ENCODE data around the gene SMIM12.
"Not testable (repeated sequence)": the region's sequence is repeated elsewhere in the genome, so short reads cannot be mapped to it uniquely, and the experiment has no call there.

The SMIM12 gene

DNA sequence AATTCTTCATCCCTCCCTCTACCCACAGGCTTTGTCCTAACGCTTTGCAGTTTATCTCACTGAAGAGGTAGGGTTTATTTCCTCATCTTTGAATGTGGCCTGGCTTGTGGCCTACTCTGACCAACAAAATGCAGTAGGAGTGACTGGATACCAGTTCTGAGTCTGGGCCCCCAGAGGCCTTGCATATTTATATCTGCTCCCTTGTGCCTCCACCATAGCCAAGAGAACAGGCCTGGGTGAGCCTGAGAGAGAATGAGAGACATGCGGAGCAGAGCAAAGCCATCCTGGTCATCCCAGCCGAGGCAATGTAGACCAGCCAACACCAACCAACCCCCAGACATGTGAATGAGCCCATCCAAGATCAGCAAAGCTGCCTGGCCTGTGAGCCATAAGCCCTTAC lies 30.3 kb downstream of the SMIM12 start:
- TF ChIP-seq, protein P1, sequence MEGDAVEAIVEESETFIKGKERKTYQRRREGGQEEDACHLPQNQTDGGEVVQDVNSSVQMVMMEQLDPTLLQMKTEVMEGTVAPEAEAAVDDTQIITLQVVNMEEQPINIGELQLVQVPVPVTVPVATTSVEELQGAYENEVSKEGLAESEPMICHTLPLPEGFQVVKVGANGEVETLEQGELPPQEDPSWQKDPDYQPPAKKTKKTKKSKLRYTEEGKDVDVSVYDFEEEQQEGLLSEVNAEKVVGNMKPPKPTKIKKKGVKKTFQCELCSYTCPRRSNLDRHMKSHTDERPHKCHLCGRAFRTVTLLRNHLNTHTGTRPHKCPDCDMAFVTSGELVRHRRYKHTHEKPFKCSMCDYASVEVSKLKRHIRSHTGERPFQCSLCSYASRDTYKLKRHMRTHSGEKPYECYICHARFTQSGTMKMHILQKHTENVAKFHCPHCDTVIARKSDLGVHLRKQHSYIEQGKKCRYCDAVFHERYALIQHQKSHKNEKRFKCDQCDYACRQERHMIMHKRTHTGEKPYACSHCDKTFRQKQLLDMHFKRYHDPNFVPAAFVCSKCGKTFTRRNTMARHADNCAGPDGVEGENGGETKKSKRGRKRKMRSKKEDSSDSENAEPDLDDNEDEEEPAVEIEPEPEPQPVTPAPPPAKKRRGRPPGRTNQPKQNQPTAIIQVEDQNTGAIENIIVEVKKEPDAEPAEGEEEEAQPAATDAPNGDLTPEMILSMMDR (IDR thresholded peaks at IDR 0.05; ENCODE audit: low read depth, low read length): no peak
- DNase-seq (ENCODE audit: extremely low read depth, low read depth): no peak

DNA sequence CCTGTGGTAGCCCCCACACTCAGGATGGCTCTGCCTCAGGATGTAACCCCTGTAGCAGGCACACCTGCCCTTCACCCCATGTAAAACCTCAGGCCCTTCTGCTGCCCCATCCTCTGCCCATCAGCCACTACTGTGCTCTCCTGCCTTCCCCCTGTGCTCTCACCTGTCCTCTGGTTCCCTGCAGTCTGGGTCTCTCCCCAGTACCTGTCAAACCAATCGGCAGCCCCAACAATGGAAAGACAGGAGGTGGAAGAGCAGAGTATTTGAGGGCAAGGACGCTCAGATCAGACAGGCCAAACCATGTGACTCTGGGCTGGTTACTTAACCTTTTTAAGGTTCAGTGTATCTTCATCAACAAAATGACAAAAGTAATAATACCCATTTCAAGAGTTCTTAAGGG lies 30.9 kb downstream of the SMIM12 start:
- TF ChIP-seq, protein P1 (IDR thresholded peaks at IDR 0.05; ENCODE audit: low read depth, low read length): no peak

DNA sequence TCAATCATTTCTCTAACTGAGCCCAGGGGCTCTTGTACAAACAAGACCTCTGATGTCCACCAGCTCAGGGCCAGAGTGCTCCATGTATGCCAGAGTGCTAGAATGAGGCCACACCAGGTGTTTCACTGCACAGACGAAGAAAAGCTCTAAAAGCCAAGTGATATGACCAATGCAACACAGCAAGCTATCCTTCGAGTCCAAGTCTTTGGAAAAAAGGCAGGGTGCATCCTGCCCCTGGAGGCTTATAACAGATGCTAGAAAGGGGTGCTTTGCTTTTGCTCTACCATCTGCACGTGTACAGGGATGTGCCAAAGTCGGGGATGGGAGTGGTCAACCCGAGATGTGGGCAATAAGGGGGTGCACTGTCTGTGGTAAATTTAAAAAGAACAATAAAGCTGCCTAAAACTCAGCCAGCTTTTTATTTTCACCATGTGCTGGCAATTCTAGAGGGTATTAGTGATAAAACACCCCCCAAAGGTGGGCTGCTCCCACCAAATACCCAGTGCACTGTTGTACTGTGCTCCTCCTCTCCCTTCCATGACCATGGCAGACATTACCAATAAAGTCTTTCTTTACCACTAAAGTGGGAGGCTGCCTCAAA lies 32.1 kb downstream of the SMIM12 start:
- DNase-seq (ENCODE audit: extremely low read depth, low read depth): no peak
- TF ChIP-seq, protein P1 (IDR thresholded peaks at IDR 0.05; ENCODE audit: low read depth, low read length): no peak

More for the DNA sequence above, 30.9 kb downstream of the SMIM12 start:
- DNase-seq (ENCODE audit: extremely low read depth, low read depth): no peak

DNA sequence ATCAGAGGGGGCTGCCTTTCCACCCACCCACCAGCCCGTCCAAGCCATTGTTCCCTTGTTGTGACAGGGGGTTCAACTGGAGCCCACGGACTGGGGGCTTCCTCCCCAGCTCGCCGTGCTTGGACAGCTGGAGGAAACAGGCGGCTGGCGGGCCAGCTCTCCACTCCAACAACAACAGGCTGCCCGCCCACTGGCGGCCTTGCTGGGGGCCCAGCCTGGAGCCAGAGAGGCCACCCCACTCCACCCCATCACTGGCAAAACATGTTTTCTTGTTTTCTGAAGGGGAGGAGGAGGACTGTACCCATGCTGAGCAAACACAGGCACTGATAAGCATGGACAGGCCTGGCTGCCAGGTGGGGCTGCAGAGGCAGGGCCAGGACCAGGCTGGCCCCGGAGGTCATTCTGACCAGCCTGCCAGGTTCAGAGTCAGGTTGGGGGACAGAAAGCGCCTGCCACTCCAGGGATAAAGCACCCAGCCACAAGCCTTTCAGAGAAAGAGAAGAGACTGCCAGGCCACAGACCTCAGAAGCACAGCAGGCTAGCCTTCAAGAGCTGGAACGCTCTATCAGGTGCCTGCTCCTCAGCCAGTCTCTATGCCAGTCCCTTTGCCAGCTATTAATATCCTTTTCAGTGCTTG lies 34.0 kb downstream of the SMIM12 start:
- no peak for DNase-seq (ENCODE audit: extremely low read depth, low read depth)
- TF ChIP-seq, protein P1 (IDR thresholded peaks at IDR 0.05; ENCODE audit: low read depth, low read length): no peak

DNA sequence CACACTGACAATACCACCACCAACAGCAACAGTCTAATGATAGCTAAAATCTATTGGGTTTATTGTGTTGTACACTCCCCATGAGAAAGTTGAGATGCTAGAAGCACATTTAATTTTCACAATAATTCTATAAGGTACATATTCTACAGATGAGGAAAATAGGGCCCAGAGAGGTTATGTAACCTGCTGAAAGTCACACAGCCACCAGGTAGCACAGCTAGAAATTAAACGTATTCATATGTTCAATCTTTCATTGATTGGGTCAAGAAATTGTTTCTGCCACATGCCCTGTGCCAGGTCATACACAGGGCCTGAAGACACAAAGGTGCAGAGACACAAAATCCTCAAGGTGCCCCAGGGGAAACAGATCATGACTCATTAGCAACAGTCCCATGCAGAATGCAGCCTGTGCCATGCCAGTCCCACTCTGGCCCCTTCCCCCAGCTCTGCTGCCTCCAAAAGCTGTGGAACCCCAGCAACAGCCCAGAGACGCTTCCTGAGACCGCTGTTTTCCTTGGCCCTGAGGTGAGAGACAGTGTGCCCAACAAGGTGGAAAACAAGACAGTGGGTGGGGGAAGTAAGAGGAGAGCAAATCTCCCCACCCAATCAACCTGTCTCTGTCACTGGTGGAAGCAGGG lies 34.6 kb downstream of the SMIM12 start:
- DNase-seq (ENCODE audit: extremely low read depth, low read depth): no peak
- TF ChIP-seq, protein P1 (IDR thresholded peaks at IDR 0.05; ENCODE audit: low read depth, low read length): no peak

DNA sequence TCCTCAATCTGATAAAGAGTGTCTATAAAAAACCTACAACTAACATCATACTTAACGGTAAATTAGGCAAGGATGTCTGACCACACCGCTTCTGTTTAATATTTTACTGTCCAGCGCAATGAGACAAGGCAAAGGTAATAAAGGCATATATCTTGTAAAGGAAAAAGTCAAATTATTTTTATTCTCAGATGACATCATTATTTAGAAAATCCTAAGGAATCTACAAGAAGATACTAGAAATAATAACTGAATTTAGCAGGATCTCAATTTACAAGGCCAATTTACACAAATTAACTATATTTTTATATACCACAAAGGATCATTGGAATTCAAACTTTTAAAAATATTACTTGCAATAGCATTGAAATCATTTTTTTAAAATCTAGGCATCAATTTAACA lies 37.3 kb downstream of the SMIM12 start:
- TF ChIP-seq, protein P1 (IDR thresholded peaks at IDR 0.05; ENCODE audit: low read depth, low read length): no peak
- no peak for DNase-seq (ENCODE audit: extremely low read depth, low read depth)

DNA sequence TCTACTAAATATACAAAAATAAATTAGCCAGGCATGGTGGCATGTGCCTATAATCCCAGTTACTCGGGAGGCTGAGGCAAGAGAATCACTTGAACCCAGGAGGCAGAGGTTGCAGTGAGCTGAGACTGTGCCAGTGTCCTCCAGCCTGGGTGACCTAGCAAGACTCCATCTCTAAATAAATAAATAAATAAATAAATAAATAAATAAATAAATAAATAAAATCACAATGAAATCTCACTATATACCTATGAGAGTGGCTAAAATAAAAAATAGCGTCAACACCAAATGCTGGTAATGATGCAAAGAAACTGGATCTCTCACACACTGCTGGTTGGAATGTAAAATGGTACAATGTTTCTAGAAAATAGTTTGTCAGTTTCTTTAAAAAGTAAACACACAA lies 40.7 kb downstream of the SMIM12 start:
- DNase-seq (ENCODE audit: extremely low read depth, low read depth): not testable (repeated sequence)
